Vagina (tissue), 2 donors: ENCODE results near the gene AFAP1.

Experiments
- POLR2A ChIP-seq, 2 donors: fragments of 450-650 bp; IDR thresholded peaks; one replicate each; pipeline ENCODE4 v1.6.1; 2017; ENCODE audit warnings: antibody characterized with exemption in 2 of 2, mild to moderate bottlenecking in 2 of 2, moderate library complexity in 2 of 2
- POLR2AphosphoS5 ChIP-seq, 2 donors: sonication (generic); formaldehyde crosslinking; IDR thresholded peaks; one replicate each; pipeline ENCODE4 v1.9.0; 2017; ENCODE audit warnings: antibody characterized with exemption in 2 of 2, mild to moderate bottlenecking in 2 of 2, low read depth in 1 of 2; ENCODE audit not compliant: insufficient read depth in 1 of 2
- TF ChIP-seq, protein P1 (sequence below), 3 experiments: fragments of 450-650 bp in 2 of 3; fragments of 200-600 bp in 1 of 3; sonication (generic) in 1 of 3; IDR thresholded peaks; one replicate each; pipeline ENCODE4 v1.5.1; 2017 to 2019; ENCODE audit warnings: antibody characterized with exemption in 3 of 3, mild to moderate bottlenecking in 2 of 3, moderate library complexity in 2 of 3

DNA sequence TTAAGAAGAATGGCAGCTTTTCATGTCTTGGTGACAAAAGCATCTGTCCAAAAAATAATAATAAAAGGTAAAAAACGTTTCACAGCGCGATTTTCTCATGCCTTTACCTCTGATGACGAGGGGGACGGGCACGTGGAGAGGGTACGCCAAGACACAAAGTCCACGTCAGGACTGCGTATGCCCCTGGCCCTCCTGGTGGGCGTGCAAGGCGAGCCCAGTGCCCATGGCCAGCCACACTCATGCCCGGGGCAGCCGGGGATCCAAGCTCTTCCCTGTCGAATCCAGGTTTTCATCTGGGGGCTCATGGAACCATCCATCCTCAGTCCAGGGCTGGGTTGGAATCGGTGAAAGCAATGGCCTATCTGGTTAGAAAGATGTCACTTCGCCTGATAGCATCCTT is 176.6 kb downstream of the AFAP1 start:
- TF ChIP-seq, protein P1, sequence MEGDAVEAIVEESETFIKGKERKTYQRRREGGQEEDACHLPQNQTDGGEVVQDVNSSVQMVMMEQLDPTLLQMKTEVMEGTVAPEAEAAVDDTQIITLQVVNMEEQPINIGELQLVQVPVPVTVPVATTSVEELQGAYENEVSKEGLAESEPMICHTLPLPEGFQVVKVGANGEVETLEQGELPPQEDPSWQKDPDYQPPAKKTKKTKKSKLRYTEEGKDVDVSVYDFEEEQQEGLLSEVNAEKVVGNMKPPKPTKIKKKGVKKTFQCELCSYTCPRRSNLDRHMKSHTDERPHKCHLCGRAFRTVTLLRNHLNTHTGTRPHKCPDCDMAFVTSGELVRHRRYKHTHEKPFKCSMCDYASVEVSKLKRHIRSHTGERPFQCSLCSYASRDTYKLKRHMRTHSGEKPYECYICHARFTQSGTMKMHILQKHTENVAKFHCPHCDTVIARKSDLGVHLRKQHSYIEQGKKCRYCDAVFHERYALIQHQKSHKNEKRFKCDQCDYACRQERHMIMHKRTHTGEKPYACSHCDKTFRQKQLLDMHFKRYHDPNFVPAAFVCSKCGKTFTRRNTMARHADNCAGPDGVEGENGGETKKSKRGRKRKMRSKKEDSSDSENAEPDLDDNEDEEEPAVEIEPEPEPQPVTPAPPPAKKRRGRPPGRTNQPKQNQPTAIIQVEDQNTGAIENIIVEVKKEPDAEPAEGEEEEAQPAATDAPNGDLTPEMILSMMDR (IDR thresholded peaks at IDR 0.05), result no peak
- TF ChIP-seq POLR2AphosphoS5 (IDR thresholded peaks at IDR 0.05; ENCODE audit: insufficient read depth in 1 of 2, low read depth in 1 of 2) (no peak), POLR2A (IDR thresholded peaks at IDR 0.05) (no peak)
